ENCODE results near the gene FLOT1.

Gene FLOT1

GRCh38 chr6:30787954-30788353 is 45.5 kb upstream of the FLOT1 start:
- Histone ChIP-seq H3K9me2 (replicated peaks; ENCODE audit: insufficient read depth, low read length) (no peaks in the 10 kb centered on the region), H3F3A (ENCODE audit: insufficient read depth) (no peaks in the 10 kb centered on the region), H2AFZ (ENCODE audit: low read depth, low read length, severe bottlenecking) (no peak overlapping the region), H3K4me3 (ENCODE audit: insufficient read depth, low read length, poor library complexity, severe bottlenecking) (no peak overlapping the region), H3K9me3 (ENCODE audit: insufficient read depth, low read length) (no peaks in the 10 kb centered on the region), H3K4me2 (ENCODE audit: low read depth, low read length, poor library complexity, severe bottlenecking) (no peak overlapping the region), H3K79me2 (ENCODE audit: insufficient read depth, low read length) (no peaks in the 10 kb centered on the region), H3K27ac (ENCODE audit: low read depth, low read length) (no peak overlapping the region), H3K36me3 (ENCODE audit: low read length) (no peaks in the 10 kb centered on the region), H3K9ac (ENCODE audit: low read length) (no peak overlapping the region), H4K20me1 (ENCODE audit: low read depth, low read length) (no peaks in the 10 kb centered on the region), H3K27me3 (ENCODE audit: low read length) (no peaks in the 10 kb centered on the region)
- TF ChIP-seq EZH2phosphoT487 (conservative IDR thresholded peaks at IDR 0.05; ENCODE audit: low read length) (no peak), CTCF (IDR thresholded peaks at IDR 0.05; ENCODE audit: insufficient read depth, low read length, poor library complexity, severe bottlenecking) (no peak)

GRCh38 chr6:30782425-30783014 is 40.0 kb upstream of the FLOT1 start:
- no peaks in the 10 kb centered on the region for H3K9me2 ChIP-seq (replicated peaks; ENCODE audit: insufficient read depth, low read length)
- no peak overlapping the region for H3K9ac ChIP-seq (ENCODE audit: low read length)
- H4K20me1 ChIP-seq (ENCODE audit: low read depth, low read length): no peaks in the 10 kb centered on the region
- TF ChIP-seq EZH2phosphoT487 (conservative IDR thresholded peaks at IDR 0.05; ENCODE audit: low read length): no peak
- no peak for TF ChIP-seq CTCF (IDR thresholded peaks at IDR 0.05; ENCODE audit: insufficient read depth, low read length, poor library complexity, severe bottlenecking)
- no peaks in the 10 kb centered on the region for H3F3A ChIP-seq (ENCODE audit: insufficient read depth)
- H3K36me3 ChIP-seq (ENCODE audit: low read length): no peaks in the 10 kb centered on the region
- no peak overlapping the region for H3K4me3 ChIP-seq (ENCODE audit: insufficient read depth, low read length, poor library complexity, severe bottlenecking)
- H3K9me3 ChIP-seq (ENCODE audit: insufficient read depth, low read length): no peaks in the 10 kb centered on the region
- no peak overlapping the region for H3K27ac ChIP-seq (ENCODE audit: low read depth, low read length)
- no peaks in the 10 kb centered on the region for H3K27me3 ChIP-seq (ENCODE audit: low read length)
- H3K4me2 ChIP-seq (ENCODE audit: low read depth, low read length, poor library complexity, severe bottlenecking): no peak overlapping the region
- H3K79me2 ChIP-seq (ENCODE audit: insufficient read depth, low read length): no peaks in the 10 kb centered on the region
- H2AFZ ChIP-seq (ENCODE audit: low read depth, low read length, severe bottlenecking): no peak overlapping the region

DNA sequence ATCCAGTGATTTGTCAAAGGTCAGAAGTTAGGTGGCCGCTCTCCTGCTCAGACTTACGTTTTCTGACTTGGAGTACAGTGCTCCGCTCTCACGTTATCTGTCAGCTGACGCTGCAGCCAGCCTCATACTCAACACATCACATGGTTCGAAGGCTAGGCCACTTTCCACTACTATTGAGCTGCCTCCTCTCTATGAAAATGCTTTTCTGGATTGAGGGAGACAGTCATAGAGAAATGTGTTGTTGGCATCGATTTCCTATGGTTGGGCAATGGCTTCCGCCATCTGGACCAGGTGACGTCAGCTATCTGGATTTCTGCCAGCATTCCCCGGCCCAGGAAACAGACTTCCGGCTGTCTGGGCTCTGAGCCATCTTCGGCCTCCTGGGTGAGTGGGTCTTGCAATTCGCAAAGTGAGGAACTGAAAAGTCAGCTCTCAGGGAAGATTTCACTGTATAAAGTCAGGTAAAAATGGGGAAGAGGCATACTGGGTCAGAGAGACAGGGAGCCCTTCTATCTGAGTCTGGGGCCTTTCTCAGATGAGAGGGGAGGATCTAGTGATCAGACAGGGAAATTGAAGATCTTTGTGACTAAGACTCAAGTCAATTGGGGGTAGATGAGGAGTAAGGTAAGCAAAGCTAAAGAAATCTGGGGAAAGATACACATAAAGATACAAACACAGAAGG is 39.4 kb upstream of the FLOT1 start:
- H4K20me1 ChIP-seq (ENCODE audit: low read depth, low read length): no peaks in the 10 kb centered on the region
- no peaks in the 10 kb centered on the region for H3K36me3 ChIP-seq (ENCODE audit: low read length)
- no peak overlapping the region for H2AFZ ChIP-seq (ENCODE audit: low read depth, low read length, severe bottlenecking)
- no peak overlapping the region for H3K4me3 ChIP-seq (ENCODE audit: insufficient read depth, low read length, poor library complexity, severe bottlenecking)
- H3K9me3 ChIP-seq (ENCODE audit: insufficient read depth, low read length): no peaks in the 10 kb centered on the region
- H3K9me2 ChIP-seq (replicated peaks; ENCODE audit: insufficient read depth, low read length): no peaks in the 10 kb centered on the region
- no peak overlapping the region for H3K9ac ChIP-seq (ENCODE audit: low read length)
- no peak overlapping the region for H3K4me2 ChIP-seq (ENCODE audit: low read depth, low read length, poor library complexity, severe bottlenecking)
- no peaks in the 10 kb centered on the region for H3K79me2 ChIP-seq (ENCODE audit: insufficient read depth, low read length)
- TF ChIP-seq CTCF (IDR thresholded peaks at IDR 0.05; ENCODE audit: insufficient read depth, low read length, poor library complexity, severe bottlenecking) (no peak), EZH2phosphoT487 (conservative IDR thresholded peaks at IDR 0.05; ENCODE audit: low read length) (no peak)
- no peaks in the 10 kb centered on the region for H3K27me3 ChIP-seq (ENCODE audit: low read length)
- no peaks in the 10 kb centered on the region for H3F3A ChIP-seq (ENCODE audit: insufficient read depth)
- H3K27ac ChIP-seq (ENCODE audit: low read depth, low read length): no peak overlapping the region

Data from SU-DHL-6 (cell line).